22Rv1 (cell line): ENCODE results near the gene ABO.
"Not testable (repeated sequence)": the region's sequence is repeated elsewhere in the genome, so short reads cannot be mapped to it uniquely, and the experiment has no call there.

ENCODE experiments used
- H3K27ac ChIP-seq: fragments of 450-650 bp; 2 replicates; pipeline ENCODE4 v1.5.1; 2017
- ZFX ChIP-seq: fragments of 450-650 bp; IDR thresholded peaks from 2 replicates; pipeline ENCODE4 v1.6.1; 2017; ENCODE audit warnings: antibody characterized with exemption, borderline replicate concordance
- TF ChIP-seq, protein P1 (sequence below): fragments of 450-650 bp; IDR thresholded peaks from 2 replicates; pipeline ENCODE4 v1.5.1; 2017; ENCODE audit warnings: mild to moderate bottlenecking

Gene ABO

DNA sequence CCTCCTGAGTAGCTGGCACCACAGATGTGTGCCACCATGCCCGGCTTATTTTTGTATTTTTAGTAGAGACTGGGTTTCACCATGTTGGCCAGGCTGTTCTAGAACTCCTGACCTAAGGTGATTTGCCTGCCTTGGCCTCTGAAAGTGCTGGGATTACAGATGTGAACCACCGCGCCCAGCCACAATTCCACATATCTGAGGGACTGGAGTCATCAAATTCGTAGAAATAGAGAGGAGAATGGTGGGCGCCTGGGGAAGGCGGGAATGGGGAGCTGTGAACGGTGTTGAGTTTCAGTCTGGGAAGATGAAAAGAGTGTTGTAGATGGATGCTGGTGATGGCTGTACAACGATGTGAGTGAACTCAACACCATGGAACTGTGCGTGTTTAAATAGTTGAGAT is 1.9 kb upstream of the ABO start:
- no peak overlapping the region for H3K27ac ChIP-seq
- TF ChIP-seq ZFX = no peak
- TF ChIP-seq, protein P1, sequence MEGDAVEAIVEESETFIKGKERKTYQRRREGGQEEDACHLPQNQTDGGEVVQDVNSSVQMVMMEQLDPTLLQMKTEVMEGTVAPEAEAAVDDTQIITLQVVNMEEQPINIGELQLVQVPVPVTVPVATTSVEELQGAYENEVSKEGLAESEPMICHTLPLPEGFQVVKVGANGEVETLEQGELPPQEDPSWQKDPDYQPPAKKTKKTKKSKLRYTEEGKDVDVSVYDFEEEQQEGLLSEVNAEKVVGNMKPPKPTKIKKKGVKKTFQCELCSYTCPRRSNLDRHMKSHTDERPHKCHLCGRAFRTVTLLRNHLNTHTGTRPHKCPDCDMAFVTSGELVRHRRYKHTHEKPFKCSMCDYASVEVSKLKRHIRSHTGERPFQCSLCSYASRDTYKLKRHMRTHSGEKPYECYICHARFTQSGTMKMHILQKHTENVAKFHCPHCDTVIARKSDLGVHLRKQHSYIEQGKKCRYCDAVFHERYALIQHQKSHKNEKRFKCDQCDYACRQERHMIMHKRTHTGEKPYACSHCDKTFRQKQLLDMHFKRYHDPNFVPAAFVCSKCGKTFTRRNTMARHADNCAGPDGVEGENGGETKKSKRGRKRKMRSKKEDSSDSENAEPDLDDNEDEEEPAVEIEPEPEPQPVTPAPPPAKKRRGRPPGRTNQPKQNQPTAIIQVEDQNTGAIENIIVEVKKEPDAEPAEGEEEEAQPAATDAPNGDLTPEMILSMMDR = no peak

- no peak overlapping the region for H3K27ac ChIP-seq
- TF ChIP-seq, protein P1 = no peak
- no peak for TF ChIP-seq ZFX
These were observed 1.2 kb upstream of the ABO start for GRCh38 chr9:133276001-133276884.

DNA sequence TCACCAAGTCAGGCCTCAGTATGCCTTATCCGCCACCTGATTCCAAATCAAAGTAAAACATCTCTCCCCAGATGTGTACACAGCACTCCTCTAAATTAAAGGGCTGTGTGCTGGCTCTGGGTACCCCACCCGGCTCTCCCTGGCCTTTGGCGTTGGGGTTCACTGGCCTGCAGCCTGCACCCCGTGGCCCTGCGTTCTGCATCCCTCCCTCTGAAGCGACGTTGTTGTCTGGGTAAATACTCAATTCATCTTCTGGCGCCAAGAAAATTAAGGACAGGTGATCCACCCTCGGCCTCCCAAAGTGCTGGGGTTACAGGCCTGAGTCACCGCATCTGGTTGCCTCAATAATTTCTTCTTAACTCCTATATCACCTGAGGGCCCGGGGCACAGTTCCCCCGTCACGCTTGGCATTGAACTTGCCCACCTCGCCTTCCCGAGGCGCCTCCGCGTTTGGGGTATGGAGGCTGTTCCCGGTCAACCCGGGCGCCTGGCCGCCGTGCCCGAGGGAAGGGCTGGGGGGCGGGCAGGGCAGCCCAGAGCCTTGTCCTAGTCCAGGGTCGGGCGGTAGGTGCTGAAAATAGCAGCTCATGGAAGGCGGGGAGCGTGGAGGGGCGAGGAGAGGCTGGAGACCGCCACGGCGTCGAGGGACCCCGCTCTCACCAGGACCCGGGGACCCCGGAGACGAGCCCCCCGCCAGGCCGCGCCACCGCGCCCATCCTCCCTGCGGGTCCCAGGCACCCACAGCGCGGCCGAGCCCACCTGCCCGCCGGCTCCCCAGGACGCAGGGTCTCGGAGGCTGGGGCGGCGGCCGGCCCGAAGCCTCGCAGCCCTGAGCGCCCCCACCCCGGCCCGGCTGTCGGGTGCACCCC is 531 bp downstream of the ABO start:
- no peak overlapping the region for H3K27ac ChIP-seq
- TF ChIP-seq, protein P1 = no peak
- no peak for TF ChIP-seq ZFX

DNA sequence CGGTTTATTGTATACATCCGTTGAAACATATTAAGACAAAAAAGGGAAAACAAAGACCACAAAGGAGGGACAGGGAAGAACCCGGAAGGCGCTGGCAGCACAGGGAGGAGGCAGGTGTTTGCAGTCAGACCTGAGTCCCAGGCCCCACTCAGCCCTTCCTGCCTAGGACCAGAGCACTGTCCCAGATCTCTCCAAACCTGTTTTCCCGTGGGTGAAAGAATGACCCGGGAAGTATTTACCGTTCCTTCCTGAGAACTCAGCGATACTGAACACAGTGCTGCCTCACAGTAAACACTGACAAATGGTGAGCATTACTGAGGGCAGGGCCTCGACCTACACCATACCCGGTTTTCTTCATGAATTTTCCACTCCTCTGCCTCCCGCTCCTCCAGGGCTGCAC is 1.2 kb downstream of the ABO start:
- H3K27ac ChIP-seq = no peak overlapping the region
- TF ChIP-seq, protein P1 = no peak
- no peak for TF ChIP-seq ZFX

DNA sequence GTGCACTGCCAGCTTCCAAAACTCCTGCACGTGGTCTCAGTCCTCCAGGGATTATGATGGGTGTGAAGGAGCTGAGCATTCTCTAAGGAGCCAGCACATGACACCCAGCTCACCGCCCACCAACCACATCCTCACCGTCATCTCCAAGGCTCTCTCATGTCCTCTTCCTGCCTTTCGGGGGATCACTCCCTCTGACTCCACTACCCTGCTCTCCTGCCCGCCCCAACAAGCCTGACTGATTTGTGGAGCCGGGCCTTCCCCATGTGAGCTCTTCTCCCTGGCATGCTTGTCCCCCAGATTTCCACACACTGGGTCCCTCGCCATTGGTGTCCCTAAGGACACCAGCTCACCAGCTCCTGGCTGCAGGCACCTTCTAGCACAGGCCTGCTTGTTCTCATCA is 1.9 kb downstream of the ABO start:
- no peak overlapping the region for H3K27ac ChIP-seq
- TF ChIP-seq ZFX = no peak
- TF ChIP-seq, protein P1 = no peak

DNA sequence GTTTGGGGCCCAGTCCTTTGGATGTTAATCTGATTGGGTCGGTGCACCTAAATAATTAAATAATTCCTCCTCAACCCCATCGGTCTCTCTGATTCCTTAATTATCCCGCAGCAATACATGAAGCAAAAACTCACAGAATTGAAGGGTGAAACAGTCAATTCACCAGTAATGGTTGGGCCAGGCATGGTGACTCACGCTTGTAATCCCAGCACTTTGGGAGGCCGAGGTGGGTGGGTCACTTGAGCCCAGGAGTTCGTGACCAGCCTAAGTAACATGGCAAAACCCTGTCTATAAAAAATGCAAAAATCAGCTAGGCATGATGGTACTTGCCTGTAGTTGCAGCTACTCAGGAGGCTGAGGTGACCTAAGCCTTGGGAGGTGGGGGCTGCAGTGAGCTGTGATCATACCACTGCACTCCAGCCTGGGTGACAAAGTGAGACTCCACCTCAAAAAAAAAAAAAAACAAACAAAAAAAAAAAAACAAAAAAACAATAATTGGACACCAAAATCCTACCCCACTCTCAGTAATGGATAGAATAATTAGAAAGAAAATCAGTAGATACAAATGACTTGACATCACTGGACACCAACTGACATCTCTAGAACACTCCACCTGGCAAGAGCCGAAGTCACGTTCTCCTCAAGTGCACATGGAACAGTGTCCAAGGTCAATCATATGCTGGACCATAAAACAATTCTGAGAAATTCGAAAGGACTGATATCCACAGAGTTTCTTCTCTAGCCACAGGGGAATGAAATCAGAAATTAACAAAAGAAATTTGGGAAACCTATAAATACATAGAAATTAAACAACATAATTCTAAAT is 5.3 kb downstream of the ABO start:
- TF ChIP-seq, protein P1 = no peak
- TF ChIP-seq ZFX = no peak
- no peak overlapping the region for H3K27ac ChIP-seq

GRCh38 chr9:133269136-133269535 is 5.9 kb downstream of the ABO start:
- not testable (repeated sequence) for H3K27ac ChIP-seq
